Retinal pigment epithelial cell (primary cell): ENCODE results near the gene ATP9A.

ENCODE experiments used
- DNase-seq: peaks from one replicate; pipeline ENCODE4 v3.0.0-alpha.2; 2010; ENCODE audit warnings: low read depth
- H3K4me3 ChIP-seq: 2 replicates; pipeline ENCODE4 v1.5.1; 2011; ENCODE audit warnings: mild to moderate bottlenecking, low read length, control low read depth, moderate library complexity
- TF ChIP-seq, protein P1 (sequence below): conservative IDR thresholded peaks from 2 replicates; pipeline ENCODE4 v1.5.1; 2011; ENCODE audit warnings: low read depth, low read length, control low read depth, inconsistent platforms

Gene ATP9A

GRCh38 chr20:51703400-51704287, 64.5 kb downstream of the ATP9A start:
- TF ChIP-seq, protein P1, sequence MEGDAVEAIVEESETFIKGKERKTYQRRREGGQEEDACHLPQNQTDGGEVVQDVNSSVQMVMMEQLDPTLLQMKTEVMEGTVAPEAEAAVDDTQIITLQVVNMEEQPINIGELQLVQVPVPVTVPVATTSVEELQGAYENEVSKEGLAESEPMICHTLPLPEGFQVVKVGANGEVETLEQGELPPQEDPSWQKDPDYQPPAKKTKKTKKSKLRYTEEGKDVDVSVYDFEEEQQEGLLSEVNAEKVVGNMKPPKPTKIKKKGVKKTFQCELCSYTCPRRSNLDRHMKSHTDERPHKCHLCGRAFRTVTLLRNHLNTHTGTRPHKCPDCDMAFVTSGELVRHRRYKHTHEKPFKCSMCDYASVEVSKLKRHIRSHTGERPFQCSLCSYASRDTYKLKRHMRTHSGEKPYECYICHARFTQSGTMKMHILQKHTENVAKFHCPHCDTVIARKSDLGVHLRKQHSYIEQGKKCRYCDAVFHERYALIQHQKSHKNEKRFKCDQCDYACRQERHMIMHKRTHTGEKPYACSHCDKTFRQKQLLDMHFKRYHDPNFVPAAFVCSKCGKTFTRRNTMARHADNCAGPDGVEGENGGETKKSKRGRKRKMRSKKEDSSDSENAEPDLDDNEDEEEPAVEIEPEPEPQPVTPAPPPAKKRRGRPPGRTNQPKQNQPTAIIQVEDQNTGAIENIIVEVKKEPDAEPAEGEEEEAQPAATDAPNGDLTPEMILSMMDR: no peak
- DNase-seq: no peak
- no peak overlapping the region for H3K4me3 ChIP-seq

GRCh38 chr20:51702556-51702955, 65.6 kb downstream of the ATP9A start:
- TF ChIP-seq, protein P1: no peak
- no peak overlapping the region for H3K4me3 ChIP-seq
- no peak for DNase-seq

DNA sequence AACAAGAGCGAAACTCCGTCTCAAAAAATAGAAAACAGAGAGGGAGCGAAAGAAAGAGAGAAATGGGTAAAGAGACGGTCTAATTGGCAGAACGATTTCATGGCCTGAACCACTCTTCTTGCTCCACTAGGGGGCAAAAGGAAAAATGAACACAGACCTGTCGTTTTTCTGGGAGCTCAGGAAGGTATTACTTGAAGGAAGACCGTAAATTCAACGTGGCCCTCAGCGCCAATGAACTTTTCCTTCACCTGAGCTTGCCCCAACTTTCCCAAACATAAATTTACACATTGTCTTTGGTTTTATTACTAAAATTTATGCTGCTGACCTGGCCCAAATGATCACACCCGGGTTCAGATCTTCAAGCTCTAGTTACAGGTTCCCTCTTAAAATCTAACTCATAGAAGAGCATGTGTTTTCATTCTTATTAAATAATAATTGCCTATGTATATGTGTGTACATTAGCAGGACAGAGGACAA, 67.3 kb downstream of the ATP9A start:
- DNase-seq: no peak
- no peak overlapping the region for H3K4me3 ChIP-seq
- TF ChIP-seq, protein P1: peak; percentile 83

DNA sequence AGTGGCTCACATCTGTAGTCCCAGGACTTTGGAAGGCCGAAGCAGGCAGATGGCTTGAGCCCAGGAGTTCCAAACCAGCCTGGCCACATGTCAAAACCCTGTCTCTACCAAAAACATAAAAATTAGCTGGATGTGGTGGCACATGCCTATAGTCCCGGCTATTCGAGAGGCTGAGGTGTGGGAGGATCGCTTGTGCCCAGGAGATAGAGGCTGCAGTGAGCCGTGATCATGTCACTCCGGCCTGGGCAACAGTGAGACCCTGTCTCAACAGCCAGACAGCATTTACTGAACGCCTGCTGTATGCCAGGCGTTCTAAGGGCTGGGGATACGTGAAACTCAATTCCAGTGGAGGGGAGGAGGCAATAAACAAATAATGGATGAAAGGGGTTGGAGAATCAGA, 69.9 kb downstream of the ATP9A start:
- DNase-seq: no peak
- TF ChIP-seq, protein P1: no peak
- no peak overlapping the region for H3K4me3 ChIP-seq

DNA sequence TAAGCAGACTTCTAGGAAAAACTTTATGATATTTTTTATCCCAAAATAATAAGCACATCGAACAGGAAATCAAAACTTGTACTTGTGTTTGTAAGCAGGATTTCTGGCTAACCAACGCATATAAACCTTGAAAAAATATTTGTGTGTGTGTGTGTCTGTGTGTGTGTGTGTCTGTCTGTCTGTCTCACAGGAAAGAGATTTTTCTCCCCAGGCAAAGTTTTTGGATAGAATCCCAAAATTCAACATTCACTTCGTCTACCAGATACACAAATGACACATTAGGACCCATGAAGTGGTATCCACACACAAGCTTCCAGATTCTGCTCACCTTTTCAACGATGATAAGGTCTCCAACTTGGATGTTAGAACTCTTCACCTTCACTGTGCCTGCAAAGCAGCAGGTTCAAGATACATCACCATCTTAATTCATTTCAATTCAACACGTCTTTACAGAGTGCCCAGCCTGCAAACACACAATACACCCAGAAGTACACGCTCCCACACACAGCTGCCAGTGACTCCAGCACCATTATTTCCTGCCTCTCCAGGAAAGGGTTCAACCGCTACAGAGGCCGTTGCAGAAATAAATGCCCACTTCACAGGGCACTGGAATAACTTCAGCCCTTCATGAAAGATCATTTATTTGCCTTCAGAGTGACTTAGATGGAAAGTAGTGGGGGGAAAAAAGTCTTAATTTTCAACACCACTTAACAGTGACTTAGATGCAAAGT, 70.9 kb downstream of the ATP9A start:
- DNase-seq: no peak
- no peak overlapping the region for H3K4me3 ChIP-seq
- TF ChIP-seq, protein P1: no peak

- peak overlapping the region; percentile 15 for H3K4me3 ChIP-seq
- DNase-seq: no peak
- TF ChIP-seq, protein P1: no peak
These were observed 71.7 kb downstream of the ATP9A start for GRCh38 chr20:51696304-51697071.
